ENCODE measurements around the gene CCNY.
A peak's percentile ranks its signal among the peaks of the same experiment; 100 is the strongest.

The CCNY gene

DNA sequence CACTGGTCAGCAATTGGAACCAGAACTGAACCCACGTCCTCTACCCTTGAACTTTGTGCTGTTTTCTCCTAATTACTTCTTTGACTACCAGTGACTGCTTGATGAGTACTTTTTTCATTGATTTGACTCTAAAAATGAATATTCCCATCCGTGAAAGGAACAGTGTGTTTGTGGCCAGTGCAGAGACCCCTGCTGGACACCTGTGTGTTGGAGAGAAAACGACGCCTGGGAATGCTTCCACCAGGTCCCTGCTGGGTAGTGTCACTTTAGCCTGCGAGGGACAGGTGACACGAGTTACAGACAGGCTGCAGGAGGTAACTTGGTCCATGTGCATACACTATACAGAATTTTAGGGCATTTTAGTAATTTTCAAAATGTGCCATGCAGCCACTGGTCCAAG, 262.1 kb downstream of the CCNY start:
- DNase-seq, result no peak

DNA sequence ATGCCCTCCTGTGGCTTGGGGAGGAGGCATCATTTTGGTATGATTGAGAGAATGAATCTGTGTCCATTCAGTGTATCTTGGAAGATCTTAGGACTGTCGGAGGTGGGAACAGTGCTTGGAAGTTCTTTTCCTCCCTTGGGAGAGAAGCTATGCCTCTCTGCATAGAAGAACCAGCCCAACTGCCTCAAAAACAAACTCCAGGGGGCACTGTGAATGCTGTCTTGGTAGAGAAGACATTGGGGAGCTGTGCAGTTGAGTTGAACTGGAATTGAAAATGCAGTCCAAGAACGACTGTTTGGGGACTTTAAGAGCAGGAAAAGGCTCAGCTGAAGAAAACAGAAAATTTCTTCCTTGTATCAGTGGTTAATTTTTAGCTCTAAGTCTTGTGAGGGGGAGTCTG, 263.9 kb downstream of the CCNY start:
- no peak for DNase-seq

DNA sequence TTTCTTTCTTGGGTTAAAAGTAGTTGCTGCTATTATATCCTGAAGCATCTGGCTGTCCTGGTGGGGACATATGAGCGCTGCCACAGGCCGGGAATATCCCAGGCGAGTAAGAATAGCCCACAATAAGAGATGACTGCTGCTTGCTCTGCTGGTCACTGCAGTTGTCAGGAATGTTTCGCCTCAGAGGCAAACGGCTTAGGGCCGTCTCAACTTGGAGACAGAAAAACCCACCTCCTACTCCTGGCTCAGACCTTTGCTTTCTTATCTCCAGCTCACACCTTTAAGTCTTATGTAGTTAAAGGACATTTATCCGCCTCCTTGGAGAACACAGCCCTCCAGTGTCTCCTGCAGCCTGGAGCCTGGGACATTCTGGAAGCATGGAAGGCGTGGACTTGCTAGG, 268.9 kb downstream of the CCNY start, which contains the start of gene GJD4:
TSS of gene GJD4 (plus strand) at position 151 of the 400 bp plus-strand sequence. CDS start at position 378, 227 bp downstream.
- DNase-seq, result no peak

DNA sequence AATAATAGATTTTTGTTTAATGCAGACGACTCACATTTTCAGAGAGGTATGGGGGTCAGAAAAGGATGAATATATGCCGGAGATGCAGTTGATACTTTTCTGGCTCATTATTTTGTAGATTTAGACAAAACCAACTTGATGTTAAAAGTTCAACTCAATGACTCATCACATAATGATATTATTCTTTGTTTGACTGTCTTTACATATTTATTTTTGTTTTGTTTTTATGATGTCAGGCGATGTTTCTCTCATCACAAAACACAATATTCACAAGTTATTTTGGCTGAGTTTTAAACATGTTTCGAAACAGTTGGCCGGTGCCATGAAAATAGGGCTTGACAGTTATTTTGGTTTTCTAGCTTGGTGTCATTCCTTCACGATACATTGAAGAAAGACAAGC, 270.1 kb downstream of the CCNY start:
- no peak for DNase-seq

DNA sequence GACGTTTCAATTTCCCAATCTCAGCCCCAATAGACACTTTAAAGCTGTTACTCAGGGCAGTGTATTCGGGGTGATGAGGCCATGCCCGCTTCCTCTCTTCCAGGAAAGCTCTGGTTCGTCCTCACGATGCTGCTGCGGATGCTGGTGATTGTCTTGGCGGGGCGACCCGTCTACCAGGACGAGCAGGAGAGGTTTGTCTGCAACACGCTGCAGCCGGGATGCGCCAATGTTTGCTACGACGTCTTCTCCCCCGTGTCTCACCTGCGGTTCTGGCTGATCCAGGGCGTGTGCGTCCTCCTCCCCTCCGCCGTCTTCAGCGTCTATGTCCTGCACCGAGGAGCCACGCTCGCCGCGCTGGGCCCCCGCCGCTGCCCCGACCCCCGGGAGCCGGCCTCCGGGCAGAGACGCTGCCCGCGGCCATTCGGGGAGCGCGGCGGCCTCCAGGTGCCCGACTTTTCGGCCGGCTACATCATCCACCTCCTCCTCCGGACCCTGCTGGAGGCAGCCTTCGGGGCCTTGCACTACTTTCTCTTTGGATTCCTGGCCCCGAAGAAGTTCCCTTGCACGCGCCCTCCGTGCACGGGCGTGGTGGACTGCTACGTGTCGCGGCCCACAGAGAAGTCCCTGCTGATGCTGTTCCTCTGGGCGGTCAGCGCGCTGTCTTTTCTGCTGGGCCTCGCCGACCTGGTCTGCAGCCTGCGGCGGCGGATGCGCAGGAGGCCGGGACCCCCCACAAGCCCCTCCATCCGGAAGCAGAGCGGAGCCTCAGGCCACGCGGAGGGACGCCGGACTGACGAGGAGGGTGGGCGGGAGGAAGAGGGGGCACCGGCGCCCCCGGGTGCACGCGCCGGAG, 271.4 kb downstream of the CCNY start:
- peak; percentile 5 for DNase-seq

DNA sequence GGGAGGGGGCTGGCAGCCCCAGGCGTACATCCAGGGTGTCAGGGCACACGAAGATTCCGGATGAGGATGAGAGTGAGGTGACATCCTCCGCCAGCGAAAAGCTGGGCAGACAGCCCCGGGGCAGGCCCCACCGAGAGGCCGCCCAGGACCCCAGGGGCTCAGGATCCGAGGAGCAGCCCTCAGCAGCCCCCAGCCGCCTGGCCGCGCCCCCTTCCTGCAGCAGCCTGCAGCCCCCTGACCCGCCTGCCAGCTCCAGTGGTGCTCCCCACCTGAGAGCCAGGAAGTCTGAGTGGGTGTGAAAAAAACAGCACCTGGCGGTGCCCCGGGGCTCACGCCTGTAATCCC, 272.0 kb downstream of the CCNY start:
- no peak for DNase-seq

DNA sequence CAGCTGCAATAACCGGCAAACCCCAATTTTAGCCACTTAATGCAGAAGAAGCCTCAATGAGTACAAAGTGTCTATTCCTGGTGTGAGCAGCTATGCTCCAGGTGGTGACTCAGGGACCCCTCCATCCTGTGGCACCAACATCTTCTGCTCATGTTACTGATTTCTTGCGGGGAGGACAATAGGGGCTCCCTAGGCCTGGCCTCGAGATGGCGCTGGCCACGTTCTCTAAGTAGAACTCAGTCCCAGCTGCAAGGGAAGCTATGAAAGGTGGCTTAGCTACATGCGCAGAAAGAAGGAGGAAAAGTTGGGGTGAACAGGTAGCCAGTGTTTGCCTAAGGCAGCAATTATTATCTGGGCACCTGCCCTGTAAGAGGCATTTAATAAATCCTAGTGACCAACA, 275.4 kb downstream of the CCNY start:
- DNase-seq, result no peak

DNA sequence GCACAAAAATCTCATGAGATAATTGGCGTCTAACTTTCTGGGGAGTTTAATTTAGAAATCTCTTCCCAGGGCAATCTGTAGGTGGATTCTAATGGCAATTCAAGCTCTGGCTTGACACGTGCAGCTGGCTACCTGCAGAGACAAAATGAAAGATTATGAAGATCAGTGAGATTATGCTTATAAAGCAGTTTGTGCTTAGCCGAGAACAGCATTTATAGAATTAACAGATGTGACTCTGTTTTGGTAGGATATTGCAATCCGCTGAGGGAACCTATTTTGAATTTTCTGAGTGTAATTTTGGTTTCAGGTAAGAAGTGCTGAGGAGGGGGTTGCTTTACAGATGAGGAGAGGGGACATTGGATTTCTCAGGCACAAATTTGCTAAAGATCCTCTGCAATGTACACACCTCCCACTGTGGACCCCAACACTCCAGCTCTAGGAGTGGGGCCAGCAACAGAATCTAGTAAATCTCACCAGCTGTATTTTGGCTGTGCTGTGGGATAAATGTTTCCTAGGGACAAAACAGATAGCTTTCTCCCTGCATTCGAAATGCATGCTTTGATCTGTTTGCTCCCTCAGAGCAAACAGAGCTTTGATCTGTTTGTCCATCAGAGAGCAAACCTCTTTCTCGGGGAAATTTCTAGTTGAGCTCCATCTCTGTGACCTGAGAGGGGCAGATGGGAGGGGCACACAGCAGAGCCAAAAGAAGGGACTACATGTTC, 276.2 kb downstream of the CCNY start:
- no peak for DNase-seq

DNA sequence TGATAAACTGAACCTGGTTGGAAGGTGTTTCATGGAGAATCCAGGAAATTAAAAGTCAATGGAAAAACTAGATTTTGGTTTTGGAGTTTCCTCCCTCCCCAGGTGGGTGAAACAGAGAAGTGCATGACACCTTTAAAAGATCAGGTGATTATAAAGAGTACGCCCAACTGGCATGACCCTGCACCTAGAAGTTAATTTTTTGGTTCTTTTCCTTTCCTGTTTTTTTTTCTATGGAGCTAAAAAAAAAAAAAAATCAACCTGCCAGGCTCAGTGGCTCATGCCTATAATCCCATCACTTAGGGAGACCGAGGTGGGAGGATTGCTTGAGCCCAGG, 276.8 kb downstream of the CCNY start:
- DNase-seq, result no peak

DNA sequence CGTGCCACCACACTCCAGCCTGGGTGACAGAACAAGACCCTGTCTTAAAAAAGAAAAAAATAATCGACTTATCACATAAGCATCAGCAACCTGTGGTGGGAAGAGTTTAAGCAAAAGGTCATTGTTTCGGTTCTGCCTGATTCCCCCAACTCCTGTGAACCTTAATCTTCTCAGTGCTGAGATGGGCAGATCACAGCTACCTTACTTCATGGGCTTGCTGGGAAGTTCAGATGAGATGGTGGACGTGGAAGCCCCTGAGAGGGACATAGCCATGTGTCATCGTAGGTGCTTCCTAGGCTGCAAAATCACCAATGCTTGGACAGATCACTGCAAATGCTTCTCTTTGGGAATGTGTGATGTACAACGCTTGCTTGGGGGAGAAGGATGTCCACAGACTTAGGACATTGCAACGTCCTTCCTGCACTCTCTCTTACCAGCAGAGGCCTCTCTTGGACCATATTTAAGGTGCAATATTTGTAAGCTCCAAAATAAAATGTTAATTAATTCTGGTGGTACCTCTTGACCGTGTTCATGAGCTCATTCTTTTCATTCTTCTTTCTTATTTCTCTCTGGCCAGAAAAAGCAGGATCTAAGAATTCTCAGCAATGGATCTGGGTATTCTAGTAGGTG, 277.4 kb downstream of the CCNY start:
- DNase-seq, result peak; percentile 13

DNA sequence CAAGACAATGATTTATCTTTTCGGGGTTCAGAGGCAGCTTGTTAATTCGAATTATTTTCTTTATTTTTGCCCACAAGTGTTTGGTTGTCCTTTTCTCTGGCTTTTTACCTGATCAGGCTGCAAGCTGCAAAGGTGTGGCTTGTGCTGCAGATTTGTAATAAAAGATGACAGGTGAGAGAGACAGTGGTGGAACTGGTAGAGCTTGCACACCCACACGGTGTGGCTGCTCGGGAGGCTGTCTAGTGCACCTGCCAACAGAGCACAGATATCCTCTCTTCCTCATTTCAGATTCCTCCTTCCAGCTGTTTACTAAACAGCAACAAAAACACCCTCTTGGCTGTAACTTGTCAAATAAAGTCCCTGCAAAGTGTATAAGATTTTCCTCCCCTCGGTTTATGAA, 278.0 kb downstream of the CCNY start:
- DNase-seq, result no peak
